Brain pericyte (primary cell): ENCODE results near the gene CCND1.
"Not testable (repeated sequence)": the region's sequence is repeated elsewhere in the genome, so short reads cannot be mapped to it uniquely, and the experiment has no call there.

Source experiments
- DNase-seq: peaks from one replicate; pipeline ENCODE4 v3.0.0-alpha.2; 2012; ENCODE audit warnings: low read depth, low spot score

CCND1 gene

GRCh38 chr11:69666261-69666660, 25.3 kb downstream of the CCND1 start:
- DNase-seq = no peak

GRCh38 chr11:69666752-69667536, 26.0 kb downstream of the CCND1 start:
- DNase-seq = no peak

GRCh38 chr11:69667619-69668604, 27.0 kb downstream of the CCND1 start:
- no peak for DNase-seq

GRCh38 chr11:69669486-69669885, 28.5 kb downstream of the CCND1 start:
- DNase-seq = no peak

GRCh38 chr11:69670158-69670845, 29.3 kb downstream of the CCND1 start:
- peak; percentile 79 for DNase-seq

GRCh38 chr11:69671734-69672465, 30.9 kb downstream of the CCND1 start:
- no peak for DNase-seq

- DNase-seq = no peak
These were observed 33.4 kb downstream of the CCND1 start for GRCh38 chr11:69674267-69674885.

- DNase-seq = peak; percentile 88
These were observed 34.1 kb downstream of the CCND1 start, which contains the start of gene LTO1 for GRCh38 chr11:69674886-69675714. Gene LTO1 (minus strand): TSS chr11:69675353. CDS start chr11:69675239, 114 bp downstream.

- DNase-seq = no peak
These were observed 36.8 kb downstream of the CCND1 start for GRCh38 chr11:69677749-69678148.

GRCh38 chr11:69680688-69681087, 39.7 kb downstream of the CCND1 start:
- no peak for DNase-seq

- no peak for DNase-seq
These were observed 41.3 kb downstream of the CCND1 start for GRCh38 chr11:69682221-69682620.

GRCh38 chr11:69682681-69683326, 41.8 kb downstream of the CCND1 start:
- no peak for DNase-seq

GRCh38 chr11:69683764-69684333, 42.9 kb downstream of the CCND1 start:
- no peak for DNase-seq

- no peak for DNase-seq
These were observed 43.7 kb downstream of the CCND1 start for GRCh38 chr11:69684651-69685050.

- no peak for DNase-seq
These were observed 44.4 kb downstream of the CCND1 start for GRCh38 chr11:69685348-69685747.

GRCh38 chr11:69686452-69686851, 45.5 kb downstream of the CCND1 start:
- no peak for DNase-seq

GRCh38 chr11:69686856-69687255, 45.9 kb downstream of the CCND1 start:
- DNase-seq = no peak

GRCh38 chr11:69687969-69688771, 47.2 kb downstream of the CCND1 start:
- not testable (repeated sequence) for DNase-seq
